HG03196 (cell line): ENCODE measurements around the gene LHFPL3.
"Not testable (repeated sequence)": the region's sequence is repeated elsewhere in the genome, so short reads cannot be mapped to it uniquely, and the experiment has no call there.

Source experiments
- ATAC-seq: cut with Tn5 transposase; IDR thresholded peaks from one replicate; pipeline ENCODE4 v1.9.1; 2021; ENCODE audit not compliant: unreplicated experiment

The LHFPL3 gene

GRCh38 chr7:104923010-104923421 lies 594.6 kb downstream of the LHFPL3 start:
- peak; percentile 88 for ATAC-seq

GRCh38 chr7:104926189-104926588 lies 597.8 kb downstream of the LHFPL3 start:
- not testable (repeated sequence) for ATAC-seq

GRCh38 chr7:104926601-104927041 lies 598.2 kb downstream of the LHFPL3 start:
- no peak for ATAC-seq

- no peak for ATAC-seq
Observed at GRCh38 chr7:104927055-104927454, 598.7 kb downstream of the LHFPL3 start.

- no peak for ATAC-seq
Observed at GRCh38 chr7:104928721-104929400, 600.5 kb downstream of the LHFPL3 start.

DNA sequence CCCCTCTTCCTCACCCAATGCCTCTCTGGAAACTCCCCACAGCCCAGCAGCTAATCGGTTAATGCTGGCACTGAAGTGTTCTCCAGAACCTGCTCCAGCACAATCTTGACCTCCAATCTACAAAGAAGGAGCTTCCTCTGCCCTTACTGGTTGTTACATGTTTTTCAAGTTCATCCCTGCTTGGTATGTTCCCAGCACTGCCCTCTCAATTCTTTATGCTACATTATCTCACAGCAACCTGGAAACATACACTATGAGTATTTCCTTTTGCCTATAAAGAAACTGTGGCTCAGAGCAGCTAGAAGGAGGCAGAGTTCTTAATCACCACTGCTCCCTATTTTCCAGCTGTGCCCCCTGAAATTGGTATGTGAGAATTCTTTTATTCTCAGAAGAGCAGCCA lies 601.5 kb downstream of the LHFPL3 start:
- no peak for ATAC-seq

GRCh38 chr7:104931181-104931781 lies 602.9 kb downstream of the LHFPL3 start:
- no peak for ATAC-seq

DNA sequence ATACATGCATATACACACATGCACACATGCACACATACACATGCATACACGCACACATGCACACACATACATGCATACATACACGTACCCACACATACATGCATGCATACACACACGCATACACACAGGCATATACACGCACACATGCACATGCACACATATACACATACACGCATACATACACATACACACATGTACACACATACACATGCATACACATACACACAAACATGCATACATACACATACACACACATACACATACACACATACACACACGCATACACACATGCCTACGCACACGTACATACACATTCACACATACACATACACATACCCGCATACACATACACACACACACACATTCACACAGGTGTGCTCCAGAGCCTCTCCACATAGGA lies 604.6 kb downstream of the LHFPL3 start:
- no peak for ATAC-seq

- ATAC-seq, result no peak
Observed at GRCh38 chr7:104933521-104933988, 605.2 kb downstream of the LHFPL3 start.

GRCh38 chr7:104934665-104935064 lies 606.3 kb downstream of the LHFPL3 start:
- no peak for ATAC-seq

DNA sequence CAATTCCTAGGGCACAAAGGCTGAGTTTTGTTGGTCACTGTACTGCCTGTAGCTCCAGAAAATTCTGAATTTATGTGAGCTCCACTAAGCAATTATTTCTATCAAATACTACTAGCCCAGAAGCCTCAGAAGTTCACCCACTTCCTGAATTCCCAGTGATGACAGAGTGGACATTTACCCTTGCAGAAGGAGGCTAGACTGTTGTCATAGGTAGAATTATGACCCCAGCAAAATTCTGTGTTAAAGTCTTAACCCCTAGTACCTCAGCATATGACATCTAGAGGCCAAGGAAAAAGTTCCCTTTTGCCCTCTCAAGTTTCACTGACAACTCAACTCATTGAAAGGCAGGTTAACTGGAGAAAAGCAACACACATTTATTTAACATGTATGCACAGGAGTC lies 606.9 kb downstream of the LHFPL3 start:
- no peak for ATAC-seq

- ATAC-seq, result no peak
Observed at GRCh38 chr7:104936546-104936945, 608.1 kb downstream of the LHFPL3 start.

- not testable (repeated sequence) for ATAC-seq
Observed at GRCh38 chr7:104937489-104937888, 609.1 kb downstream of the LHFPL3 start.

DNA sequence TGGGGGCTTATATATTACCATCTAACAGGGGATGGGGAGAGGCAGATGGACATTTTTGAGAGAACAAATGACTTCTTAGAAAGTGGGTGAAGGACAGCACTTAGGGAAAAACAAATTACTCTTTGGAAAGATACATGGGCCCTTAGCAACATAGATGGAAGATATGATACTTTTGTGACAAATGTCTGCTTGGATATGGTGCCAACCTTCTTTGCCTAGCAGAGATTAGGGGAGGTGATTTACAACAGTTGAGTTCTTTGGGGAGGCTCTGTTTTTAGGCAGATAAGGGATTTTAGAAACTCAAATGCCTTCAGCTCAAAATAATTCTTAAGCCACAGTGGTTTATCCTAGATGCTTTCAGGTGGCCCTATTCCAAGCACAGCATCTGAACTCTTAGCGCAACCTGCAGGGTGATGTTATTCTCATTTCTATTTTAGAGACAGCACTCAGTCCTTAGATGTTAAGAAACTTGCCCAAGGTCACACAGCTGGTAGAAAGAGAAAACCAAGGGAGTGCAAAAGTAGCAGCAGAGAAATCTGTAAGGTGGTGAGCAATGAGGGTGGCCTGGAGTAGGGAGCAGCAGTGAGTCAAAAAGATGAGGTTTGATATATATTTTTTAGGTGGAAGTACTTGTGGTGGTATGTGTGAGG lies 610.5 kb downstream of the LHFPL3 start:
- ATAC-seq, result no peak

GRCh38 chr7:104940023-104940710 lies 611.8 kb downstream of the LHFPL3 start:
- ATAC-seq, result no peak

DNA sequence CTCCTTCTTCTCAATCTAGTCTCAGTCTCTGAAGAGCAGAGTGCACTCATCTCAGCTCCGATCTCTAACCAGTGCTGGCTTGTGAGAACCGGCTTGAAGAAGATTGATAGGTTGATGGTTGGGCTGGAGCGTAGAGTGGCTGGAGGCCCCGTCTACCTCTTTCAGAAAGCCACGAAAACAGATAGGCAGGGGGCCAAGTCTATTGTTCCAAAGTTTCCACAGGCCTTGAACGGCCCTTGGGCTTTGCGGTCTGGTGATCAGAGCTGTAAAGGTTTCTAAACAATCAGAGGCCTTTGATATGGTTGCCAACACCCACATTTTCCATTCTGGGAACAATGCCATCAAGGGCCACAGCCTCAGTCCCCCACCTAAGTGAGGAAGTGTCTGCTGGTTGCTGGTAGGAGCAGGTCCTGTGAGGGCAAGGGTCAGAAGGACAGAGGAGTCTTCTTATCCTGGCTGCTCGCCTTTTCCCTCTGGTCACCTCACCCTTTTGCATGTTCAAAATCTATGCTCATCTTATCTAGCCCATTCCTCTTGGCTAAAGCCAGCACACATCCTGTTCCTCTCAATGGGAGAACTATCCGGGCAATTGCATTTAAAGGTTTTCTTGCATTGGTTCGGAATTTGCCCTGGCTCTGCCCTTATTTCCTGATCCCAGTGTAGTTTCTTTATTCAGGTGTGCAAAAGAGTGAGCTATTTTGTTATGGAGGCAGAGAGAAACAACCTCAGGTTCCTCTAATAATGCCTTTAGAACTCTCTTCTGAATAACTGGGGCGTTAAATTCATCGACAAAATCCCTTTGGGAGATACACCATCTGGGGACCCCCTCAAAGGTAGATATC lies 615.3 kb downstream of the LHFPL3 start:
- peak; percentile 42 for ATAC-seq

DNA sequence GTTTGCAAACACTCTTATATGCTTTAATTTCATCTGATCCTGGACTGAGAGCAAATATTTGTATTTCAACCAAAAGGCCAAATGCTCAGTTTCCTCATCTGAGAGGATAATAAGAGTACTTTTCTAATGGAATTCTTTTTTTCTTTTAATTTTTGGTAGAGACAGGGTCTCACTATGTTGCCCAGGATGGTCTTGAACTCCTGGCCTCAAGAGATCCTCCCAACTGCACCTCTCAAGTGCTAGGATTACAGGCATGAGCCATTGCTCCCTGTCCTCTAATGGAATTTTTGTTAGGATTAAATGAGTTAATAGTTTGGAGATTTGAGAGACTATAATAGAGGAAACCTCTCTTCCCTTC lies 617.2 kb downstream of the LHFPL3 start:
- ATAC-seq, result no peak

DNA sequence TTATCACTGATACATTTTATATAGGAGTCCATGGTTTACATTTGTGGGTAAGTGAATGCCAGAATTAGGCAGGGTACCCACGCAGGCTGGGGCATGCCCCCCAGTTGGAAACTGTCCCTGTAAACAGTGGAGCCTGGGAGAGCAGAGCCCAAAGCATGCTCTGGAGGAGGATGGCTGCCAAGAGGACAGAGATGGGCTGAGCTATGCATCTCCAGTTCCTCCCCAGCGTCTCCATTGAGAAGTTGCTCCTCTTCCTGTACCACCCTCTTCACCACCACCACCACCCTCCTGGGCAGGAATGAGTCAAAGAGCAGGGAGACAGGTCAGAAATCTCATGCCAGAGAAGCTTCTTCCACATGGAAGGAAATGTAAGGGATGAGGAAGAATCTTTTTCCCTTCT lies 617.9 kb downstream of the LHFPL3 start:
- no peak for ATAC-seq

DNA sequence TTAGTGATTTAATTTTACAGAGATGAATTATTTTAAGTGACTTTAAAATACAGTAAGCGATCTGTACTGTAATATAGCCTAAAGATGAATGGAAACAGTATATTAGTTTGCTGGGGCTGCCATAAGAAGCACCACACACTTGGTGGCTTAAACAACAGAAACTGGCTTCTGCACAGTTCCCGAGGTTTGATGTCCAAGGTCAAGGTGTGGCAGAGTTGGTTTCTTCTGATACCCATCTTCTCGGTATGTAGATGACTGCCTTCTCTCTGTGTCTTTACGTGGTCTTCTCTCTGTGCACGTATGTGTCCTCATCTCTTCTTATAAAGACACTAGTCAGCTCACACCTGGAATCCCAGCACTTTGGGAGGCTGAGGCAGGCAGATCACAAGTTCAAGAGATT lies 621.6 kb downstream of the LHFPL3 start:
- no peak for ATAC-seq

- no peak for ATAC-seq
Observed at GRCh38 chr7:104950754-104951153, 622.4 kb downstream of the LHFPL3 start.

GRCh38 chr7:104951546-104951945 lies 623.1 kb downstream of the LHFPL3 start:
- no peak for ATAC-seq
